Stimulated activated CD8-positive, alpha-beta memory T cell treated with anti-CD3 and anti-CD28 coated beads, Interleukin-15, amount 100 ng/mL, for 1 hour (primary cell): ENCODE measurements around the gene C3orf52.

Source experiments
- DNase-seq: peaks from one replicate; pipeline ENCODE4 v3.0.0-alpha.2; 2020; ENCODE audit warnings: low read depth

The C3orf52 gene

GRCh38 chr3:112119962-112120836, 34.0 kb downstream of the C3orf52 start:
- no peak for DNase-seq

- no peak for DNase-seq
Observed at GRCh38 chr3:112121577-112122547, 35.7 kb downstream of the C3orf52 start.

GRCh38 chr3:112122870-112123269, 36.7 kb downstream of the C3orf52 start:
- no peak for DNase-seq

GRCh38 chr3:112123548-112123947, 37.4 kb downstream of the C3orf52 start:
- DNase-seq = no peak

- DNase-seq = no peak
Observed at GRCh38 chr3:112124907-112125607, 38.9 kb downstream of the C3orf52 start.

- no peak for DNase-seq
Observed at GRCh38 chr3:112126511-112126911, 40.3 kb downstream of the C3orf52 start.

- DNase-seq = no peak
Observed at GRCh38 chr3:112127522-112128494, 41.6 kb downstream of the C3orf52 start.

- DNase-seq = peak; percentile 11
Observed at GRCh38 chr3:112128843-112129727, 42.9 kb downstream of the C3orf52 start.

GRCh38 chr3:112129925-112130637, 43.9 kb downstream of the C3orf52 start:
- no peak for DNase-seq

GRCh38 chr3:112130638-112130993, 44.4 kb downstream of the C3orf52 start:
- DNase-seq = no peak

- DNase-seq = no peak
Observed at GRCh38 chr3:112131111-112131510, 44.9 kb downstream of the C3orf52 start.

GRCh38 chr3:112132088-112132487, 45.9 kb downstream of the C3orf52 start:
- no peak for DNase-seq

GRCh38 chr3:112132554-112132953, 46.4 kb downstream of the C3orf52 start:
- DNase-seq = no peak

- DNase-seq = peak; percentile 21
Observed at GRCh38 chr3:112132975-112133448, 46.8 kb downstream of the C3orf52 start, which contains the start of gene GCSAM. GCSAM (minus strand) TSS chr3:112133248; CDS start chr3:112133120, 128 bp downstream.

- DNase-seq = no peak
Observed at GRCh38 chr3:112133626-112134334, 47.6 kb downstream of the C3orf52 start.

- DNase-seq = no peak
Observed at GRCh38 chr3:112134335-112135124, 48.3 kb downstream of the C3orf52 start.

- DNase-seq = no peak
Observed at GRCh38 chr3:112136046-112136445, 49.9 kb downstream of the C3orf52 start.
